Measurements from ENCODE around the gene TSSK2. TPM values are rescaled to one million over a fixed set of nuclear protein-coding genes. Genes with fewer than 3 reads are reported as not detected.

TSSK2 gene
- total and polyA plus RNA-seq, 2 donors (not counting 3 experiments of a cell fraction or from before 2014, with no cell fraction given), result not detected

DNA sequence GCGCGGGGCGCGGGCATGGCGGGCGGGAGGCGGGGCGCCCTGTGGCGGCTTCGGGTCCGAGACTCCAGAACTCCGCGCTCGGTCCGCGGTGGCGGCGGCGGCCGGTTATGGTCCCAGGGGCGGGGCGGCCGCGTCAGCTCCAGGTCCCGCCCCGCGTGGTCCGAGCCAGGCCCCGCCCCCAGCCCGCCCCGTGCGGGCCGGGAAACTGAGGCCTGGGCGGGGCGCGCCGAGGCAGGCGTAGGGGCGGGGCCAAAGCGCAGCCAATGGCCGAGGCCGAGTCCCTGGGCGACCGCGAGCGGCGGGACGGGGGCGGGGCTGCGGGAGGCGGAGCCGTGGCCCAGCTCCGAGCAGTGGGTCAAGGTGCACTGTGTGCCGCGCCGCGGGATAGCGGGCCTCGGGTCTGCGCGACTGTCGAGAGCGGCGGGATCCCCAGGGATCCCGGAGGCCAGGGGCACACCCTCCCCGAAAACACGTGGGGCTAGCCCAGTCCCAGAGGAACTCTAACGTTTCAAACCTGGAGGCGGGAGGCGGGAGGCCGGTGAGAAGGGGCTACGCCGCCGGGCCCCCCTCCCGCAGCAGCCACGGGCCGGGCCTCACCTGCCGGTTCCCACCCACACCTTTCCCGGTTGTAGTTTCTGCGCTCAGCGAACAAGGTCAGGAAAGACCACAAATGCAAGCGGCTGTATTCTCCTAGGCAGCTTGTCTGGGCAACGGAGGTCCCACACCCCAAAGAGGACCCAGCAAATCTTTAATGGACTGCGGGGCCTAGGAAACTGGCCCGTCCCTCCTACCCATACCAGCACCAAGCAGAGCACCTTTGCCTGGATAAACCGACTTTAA, 47.8 kb downstream of the TSSK2 start, which contains the start of gene SLC25A1:
Gene SLC25A1 (minus strand): TSS at position 80 of the 840 bp plus-strand sequence. CDS start 63 bp downstream, at position 17.
- intact Hi-C loops (cut with micrococcal nuclease), result loop anchor here (1.0 to 5.0 kb wide), 5 partner anchors 35 to 451 kb away; partner anchors contain the start of genes C22orf39, CDC45, ESS2 and MRPL40
- no peaks in the 10 kb centered on the region for H3K9me1 ChIP-seq (replicated peaks; ENCODE audit: control insufficient read depth, extremely low read depth, insufficient read depth, low read length)
- peaks cover 7% of the 10 kb centered on the region for H3K4me1 ChIP-seq (ENCODE audit: control insufficient read depth, extremely low read depth, insufficient read depth, low read length)
- peaks cover 0 to 5% of the 10 kb centered on the region in 2 experiments for H3K36me3 ChIP-seq (ENCODE audit: control insufficient read depth in 2 of 2, extremely low read depth in 1 of 2, insufficient read depth in 2 of 2, low read length in 2 of 2)
- H3K27ac ChIP-seq (ENCODE audit: insufficient read depth, low read depth, low read length), result peak within 1 kb of the TSS; percentile 56
- H3K4me2 ChIP-seq (ENCODE audit: insufficient read depth, low read length), result peak within 1 kb of the TSS; percentile 92
- dilution Hi-C loops (cut with MboI; ENCODE audit: extremely low pct_ligation_motif_present, low sequenced_read_pairs), result no loop called here
- H3K79me2 ChIP-seq (ENCODE audit: control insufficient read depth, insufficient read depth, low read length), result peaks cover 12% of the 10 kb centered on the region
- no peaks in the 10 kb centered on the region for H3K9me3 ChIP-seq (replicated peaks; ENCODE audit: control insufficient read depth, insufficient read depth, low read length)
- H3K4me3 ChIP-seq (replicated peaks in 1 of 3; ENCODE audit: insufficient read depth in 1 of 3, low read depth in 1 of 3, low read length in 3 of 3), result peak within 1 kb of the TSS; percentile 60 to 89 (median 68)
- H3K27me3 ChIP-seq (ENCODE audit: control insufficient read depth in 2 of 2, insufficient read depth in 2 of 2, low read length in 2 of 2), result no peaks in the 10 kb centered on the region
- CTCF ChIA-PET, result interaction anchor here (0.5 to 3.5 kb wide), 30 partner anchors 8 to 453 kb away, joined by 3 to 25 read pairs (median 4); partner anchors contain the start of genes CLTCL1, ESS2, HIRA and MRPL40
- DNase-seq (ENCODE audit: low read depth, low spot score) (peak; percentile 88), FAIRE-seq (peak; percentile 91)
- H3K9ac ChIP-seq (replicated peaks; ENCODE audit: extremely low read depth, insufficient read depth, low read length), result peak within 1 kb of the TSS; percentile 74
- POLR2A ChIA-PET, result interaction anchor here (1.1 kb wide), 1 partner anchor 113 kb away, joined by 5 read pairs; the partner anchor contains the start of gene CLTCL1
- H4K20me1 ChIP-seq (replicated peaks; ENCODE audit: control insufficient read depth, extremely low read depth, insufficient read depth, low read length), result no peaks in the 10 kb centered on the region
- H2AFZ ChIP-seq (ENCODE audit: low read depth, low read length), result peak within 1 kb of the TSS; percentile 86
- BruUV-seq (replicated peaks), result no TSS peak
- peak; percentile 31 for TF ChIP-seq POLR2A (IDR thresholded peaks at IDR 0.05; ENCODE audit: low read depth, low read length)
- TF ChIP-seq, protein P1, sequence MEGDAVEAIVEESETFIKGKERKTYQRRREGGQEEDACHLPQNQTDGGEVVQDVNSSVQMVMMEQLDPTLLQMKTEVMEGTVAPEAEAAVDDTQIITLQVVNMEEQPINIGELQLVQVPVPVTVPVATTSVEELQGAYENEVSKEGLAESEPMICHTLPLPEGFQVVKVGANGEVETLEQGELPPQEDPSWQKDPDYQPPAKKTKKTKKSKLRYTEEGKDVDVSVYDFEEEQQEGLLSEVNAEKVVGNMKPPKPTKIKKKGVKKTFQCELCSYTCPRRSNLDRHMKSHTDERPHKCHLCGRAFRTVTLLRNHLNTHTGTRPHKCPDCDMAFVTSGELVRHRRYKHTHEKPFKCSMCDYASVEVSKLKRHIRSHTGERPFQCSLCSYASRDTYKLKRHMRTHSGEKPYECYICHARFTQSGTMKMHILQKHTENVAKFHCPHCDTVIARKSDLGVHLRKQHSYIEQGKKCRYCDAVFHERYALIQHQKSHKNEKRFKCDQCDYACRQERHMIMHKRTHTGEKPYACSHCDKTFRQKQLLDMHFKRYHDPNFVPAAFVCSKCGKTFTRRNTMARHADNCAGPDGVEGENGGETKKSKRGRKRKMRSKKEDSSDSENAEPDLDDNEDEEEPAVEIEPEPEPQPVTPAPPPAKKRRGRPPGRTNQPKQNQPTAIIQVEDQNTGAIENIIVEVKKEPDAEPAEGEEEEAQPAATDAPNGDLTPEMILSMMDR (IDR thresholded peaks at IDR 0.05; ENCODE audit: extremely low read depth in 1 of 2, insufficient read depth in 1 of 2, low read depth in 1 of 2, low read length in 2 of 2), result no peak
